H9 (cell line): Measurements from ENCODE around the gene OSTN. TPM values are rescaled to one million over a fixed set of nuclear protein-coding genes. Genes with fewer than 3 reads are reported as not detected.

ENCODE experiments used
- DNase-seq: peaks from one replicate; pipeline ENCODE4 v3.0.0-alpha.2; 2017
- H2AFZ ChIP-seq: one replicate; pipeline ENCODE4 v1.6.1; 2013; ENCODE audit warnings: mild to moderate bottlenecking, low read length, control low read depth, moderate library complexity
- H2AK5ac ChIP-seq: 2 replicates; pipeline ENCODE4 v1.6.1; 2013; ENCODE audit warnings: low read length, control low read depth, mixed read lengths; ENCODE audit not compliant: insufficient read length
- H2BK120ac ChIP-seq: one replicate; pipeline ENCODE4 v1.6.1; 2013; ENCODE audit warnings: low read depth, mild to moderate bottlenecking, low read length, control low read depth, inconsistent platforms; ENCODE audit not compliant: poor library complexity, severe bottlenecking
- H2BK12ac ChIP-seq: 2 replicates; pipeline ENCODE4 v1.6.1; 2013; ENCODE audit warnings: low read length, control low read depth, mixed read lengths, low read depth; ENCODE audit not compliant: insufficient read length
- H2BK15ac ChIP-seq: 2 replicates; pipeline ENCODE4 v1.6.1; 2013; ENCODE audit warnings: low read depth, low read length, control low read depth
- H2BK20ac ChIP-seq: one replicate; pipeline ENCODE4 v1.6.1; 2013; ENCODE audit warnings: low read depth, mild to moderate bottlenecking, low read length, control low read depth, inconsistent platforms; ENCODE audit not compliant: poor library complexity, severe bottlenecking
- H2BK5ac ChIP-seq: 2 replicates; pipeline ENCODE4 v1.6.1; 2013; ENCODE audit warnings: low read length, control low read depth, mixed read lengths; ENCODE audit not compliant: insufficient read length
- H3K14ac ChIP-seq: 2 replicates; pipeline ENCODE4 v1.6.1; 2013; ENCODE audit warnings: low read length, control low read depth; ENCODE audit not compliant: insufficient read depth
- H3K18ac ChIP-seq: 2 replicates; pipeline ENCODE4 v1.6.1; 2013; ENCODE audit warnings: low read depth, mild to moderate bottlenecking, mixed read lengths, low read length, control low read depth; ENCODE audit not compliant: insufficient read length
- H3K23ac ChIP-seq: 2 replicates; pipeline ENCODE4 v1.6.1; 2013; ENCODE audit warnings: low read length, control low read depth, mixed read lengths, low read depth; ENCODE audit not compliant: insufficient read length
- H3K23me2 ChIP-seq: 2 replicates; pipeline ENCODE4 v1.6.1; 2013; ENCODE audit warnings: low read depth, mild to moderate bottlenecking, mixed read lengths, low read length, control low read depth; ENCODE audit not compliant: insufficient read length, poor library complexity, severe bottlenecking
- H3K27ac ChIP-seq: 2 replicates; pipeline ENCODE4 v1.5.1; 2013; ENCODE audit warnings: low read length, control low read depth, mixed read lengths, low read depth; ENCODE audit not compliant: insufficient read length
- H3K27me3 ChIP-seq: 2 replicates; pipeline ENCODE4 v1.6.1; 2013; ENCODE audit warnings: low read length, control low read depth, inconsistent platforms; ENCODE audit not compliant: insufficient read depth
- H3K4ac ChIP-seq: 2 replicates; pipeline ENCODE4 v1.6.1; 2013; ENCODE audit warnings: low read depth, mild to moderate bottlenecking, control low read depth, inconsistent platforms, low read length, moderate library complexity
- H3K4me1 ChIP-seq: 2 replicates; pipeline ENCODE4 v1.6.1; 2013; ENCODE audit warnings: low read length, control low read depth, inconsistent platforms; ENCODE audit not compliant: insufficient read depth
- H3K4me2 ChIP-seq: 2 replicates; pipeline ENCODE4 v1.6.1; 2013; ENCODE audit warnings: low read length, control low read depth, mixed read lengths; ENCODE audit not compliant: insufficient read length, insufficient read depth
- H3K56ac ChIP-seq: 2 replicates; pipeline ENCODE4 v1.6.1; 2013; ENCODE audit warnings: low read depth, mild to moderate bottlenecking, mixed read lengths, low read length, control low read depth; ENCODE audit not compliant: insufficient read length
- H3K79me1 ChIP-seq: 2 replicates; pipeline ENCODE4 v1.6.1; 2013; ENCODE audit warnings: low read depth, mild to moderate bottlenecking, moderate library complexity, low read length, control low read depth, inconsistent platforms; ENCODE audit not compliant: insufficient read depth, poor library complexity, severe bottlenecking
- H3K79me2 ChIP-seq: 2 replicates; pipeline ENCODE4 v1.6.1; 2013; ENCODE audit warnings: low read length, control low read depth, inconsistent platforms; ENCODE audit not compliant: insufficient read depth
- H3K9ac ChIP-seq: 2 replicates; pipeline ENCODE4 v1.6.1; 2013; ENCODE audit warnings: low read length, control low read depth, mixed read lengths; ENCODE audit not compliant: insufficient read length; ENCODE audit errors: extremely low read depth
- H3K9me3 ChIP-seq: one replicate; pipeline ENCODE4 v1.6.1; 2013; ENCODE audit warnings: low read depth, low read length, inconsistent platforms; ENCODE audit not compliant: control insufficient read depth
- H3T11ph ChIP-seq: one replicate; pipeline ENCODE4 v1.6.1; 2013; ENCODE audit warnings: mild to moderate bottlenecking, low read length, control low read depth, inconsistent platforms
- H4K20me1 ChIP-seq: one replicate; pipeline ENCODE4 v1.6.1; 2013; ENCODE audit not compliant: control insufficient read depth, insufficient read length, insufficient read depth
- H4K5ac ChIP-seq: 2 replicates; pipeline ENCODE4 v1.6.1; 2013; ENCODE audit warnings: low read depth, mild to moderate bottlenecking, mixed read lengths, low read length, control low read depth; ENCODE audit not compliant: insufficient read length
- H4K8ac ChIP-seq: replicated peaks from 2 replicates; pipeline ENCODE4 v1.6.1; 2013; ENCODE audit warnings: low read length, control low read depth, mixed read lengths, low read depth; ENCODE audit not compliant: insufficient read length
- H4K91ac ChIP-seq: 2 replicates; pipeline ENCODE4 v1.6.1; 2013; ENCODE audit warnings: low read depth, mild to moderate bottlenecking, moderate library complexity, mixed read lengths, low read length, control low read depth; ENCODE audit not compliant: insufficient read length
- H3K27ac Mint-ChIP-seq, 3 experiments: 2 replicates in 2 of 3; 3 replicates in 1 of 3; pipeline ENCODE4 v1.8.0; 2020 to 2021; ENCODE audit warnings: mixed read lengths in 3 of 3, mild to moderate bottlenecking in 1 of 3, moderate library complexity in 1 of 3
- H3K27me3 Mint-ChIP-seq: 2 replicates; pipeline ENCODE4 v1.8.0; 2021; ENCODE audit warnings: low read depth, mild to moderate bottlenecking, moderate library complexity, mixed read lengths
- H3K36me3 Mint-ChIP-seq, 3 experiments: 2 replicates in 2 of 3; 3 replicates in 1 of 3; pipeline ENCODE4 v1.8.0; 2020 to 2021; ENCODE audit warnings: low read depth in 3 of 3, mixed read lengths in 3 of 3; ENCODE audit not compliant: insufficient read depth in 1 of 3
- H3K4me1 Mint-ChIP-seq, 2 experiments: 2 replicates each; pipeline ENCODE4 v1.8.0; 2020; ENCODE audit warnings: mixed read lengths in 2 of 2
- H3K4me3 Mint-ChIP-seq, 2 experiments: 2 replicates in 1 of 2; 3 replicates in 1 of 2; pipeline ENCODE4 v1.8.0; 2020 to 2021; ENCODE audit warnings: mild to moderate bottlenecking in 2 of 2, mixed read lengths in 2 of 2, moderate library complexity in 1 of 2
- H3K9me3 Mint-ChIP-seq, 2 experiments: 2 replicates in 1 of 2; 3 replicates in 1 of 2; pipeline ENCODE4 v1.8.0; 2020; ENCODE audit warnings: mild to moderate bottlenecking in 2 of 2, mixed read lengths in 2 of 2, moderate library complexity in 1 of 2
- CTCF ChIP-seq: fragments of 200-600 bp; sonication (generic); conservative IDR thresholded peaks from 3 replicates; pipeline ENCODE4 v1.8.0; 2021; ENCODE audit warnings: antibody characterized with exemption, mild to moderate bottlenecking
- WGBS: extraction: QIAGEN DNeasy Blood & Tissue Kit; methylation state at CpG from one replicate; pipeline ENCODE4 v1.1.7; 2013; ENCODE audit warnings: missing lambda C conversion rate, low lambda C conversion rate, mixed read lengths; ENCODE audit not compliant: insufficient read length; ENCODE audit errors: extremely low coverage; 5-methylcytosine and 5-hydroxymethylcytosine counted together
- long read RNA-seq: library from polyadenylated mRNA; unstranded; transcript quantifications from one replicate; pipeline ENCODE4 v2.0.0, GENCODE V29; 2020
- total RNA-seq: library from RNA; stranded (reverse); gene quantifications from 2 replicates; pipeline ENCODE4 v1.2.1, GENCODE V29; 2021

The OSTN gene
- total RNA-seq: 0.07 and 0.09 TPM in 2 replicates
- long read RNA-seq: 0 reads

- Mint-ChIP-seq H3K9me3 (no peaks in the 10 kb centered on the region), H3K4me3 (no peak within 1 kb of the TSS), H3K27ac (no peak within 1 kb of the TSS), H3K36me3 (no peaks in the 10 kb centered on the region), H3K27me3 (no peaks in the 10 kb centered on the region), H3K4me1 (no peaks in the 10 kb centered on the region)
- Histone ChIP-seq H3K4ac (no peak within 1 kb of the TSS), H2BK15ac (no peak within 1 kb of the TSS), H2BK12ac (no peak within 1 kb of the TSS), H2AK5ac (no peak within 1 kb of the TSS), H3T11ph (no peak within 1 kb of the TSS), H2BK20ac (no peak within 1 kb of the TSS), H3K9me3 (no peaks in the 10 kb centered on the region), H2BK120ac (no peak within 1 kb of the TSS), H4K20me1 (no peaks in the 10 kb centered on the region), H3K9ac (no peak within 1 kb of the TSS), H3K23me2 (no peaks in the 10 kb centered on the region), H3K4me1 (no peaks in the 10 kb centered on the region), H4K91ac (no peak within 1 kb of the TSS), H3K27ac (no peak within 1 kb of the TSS), H3K27me3 (no peaks in the 10 kb centered on the region), H4K8ac (no peak within 1 kb of the TSS), H4K5ac (no peak within 1 kb of the TSS), H3K14ac (no peak within 1 kb of the TSS), H3K4me2 (no peak within 1 kb of the TSS), H3K79me2 (no peaks in the 10 kb centered on the region), H3K79me1 (no peaks in the 10 kb centered on the region), H3K18ac (no peak within 1 kb of the TSS), H2BK5ac (no peak within 1 kb of the TSS), H2AFZ (no peak within 1 kb of the TSS), H3K23ac (no peak within 1 kb of the TSS), H3K56ac (no peak within 1 kb of the TSS)
- TF ChIP-seq CTCF: no peak
- no peak for DNase-seq
- no CpG with 5 or more reads among the region's 3 CpGs for WGBS
These were observed at the start of gene OSTN for GRCh38 chr3:191198932-191199331. TSS of gene OSTN (plus strand) at chr3:191199241. CDS start at chr3:191212533, 13,292 bp downstream.
